H9 (cell line): ENCODE results near the gene C5orf58. TPM values are rescaled to one million over a fixed set of nuclear protein-coding genes. Genes with fewer than 3 reads are reported as not detected.
A peak's percentile ranks its signal among the peaks of the same experiment; 100 is the strongest.

Experiments
- DNase-seq: peaks from one replicate; pipeline ENCODE4 v3.0.0-alpha.2; 2017
- H2AFZ ChIP-seq: one replicate; pipeline ENCODE4 v1.6.1; 2013; ENCODE audit warnings: mild to moderate bottlenecking, low read length, control low read depth, moderate library complexity
- H2AK5ac ChIP-seq: 2 replicates; pipeline ENCODE4 v1.6.1; 2013; ENCODE audit warnings: low read length, control low read depth, mixed read lengths; ENCODE audit not compliant: insufficient read length
- H2BK120ac ChIP-seq: one replicate; pipeline ENCODE4 v1.6.1; 2013; ENCODE audit warnings: low read depth, mild to moderate bottlenecking, low read length, control low read depth, inconsistent platforms; ENCODE audit not compliant: poor library complexity, severe bottlenecking
- H2BK12ac ChIP-seq: 2 replicates; pipeline ENCODE4 v1.6.1; 2013; ENCODE audit warnings: low read length, control low read depth, mixed read lengths, low read depth; ENCODE audit not compliant: insufficient read length
- H2BK15ac ChIP-seq: 2 replicates; pipeline ENCODE4 v1.6.1; 2013; ENCODE audit warnings: low read depth, low read length, control low read depth
- H2BK20ac ChIP-seq: one replicate; pipeline ENCODE4 v1.6.1; 2013; ENCODE audit warnings: low read depth, mild to moderate bottlenecking, low read length, control low read depth, inconsistent platforms; ENCODE audit not compliant: poor library complexity, severe bottlenecking
- H2BK5ac ChIP-seq: 2 replicates; pipeline ENCODE4 v1.6.1; 2013; ENCODE audit warnings: low read length, control low read depth, mixed read lengths; ENCODE audit not compliant: insufficient read length
- H3K14ac ChIP-seq: 2 replicates; pipeline ENCODE4 v1.6.1; 2013; ENCODE audit warnings: low read length, control low read depth; ENCODE audit not compliant: insufficient read depth
- H3K18ac ChIP-seq: 2 replicates; pipeline ENCODE4 v1.6.1; 2013; ENCODE audit warnings: low read depth, mild to moderate bottlenecking, mixed read lengths, low read length, control low read depth; ENCODE audit not compliant: insufficient read length
- H3K23ac ChIP-seq: 2 replicates; pipeline ENCODE4 v1.6.1; 2013; ENCODE audit warnings: low read length, control low read depth, mixed read lengths, low read depth; ENCODE audit not compliant: insufficient read length
- H3K23me2 ChIP-seq: 2 replicates; pipeline ENCODE4 v1.6.1; 2013; ENCODE audit warnings: low read depth, mild to moderate bottlenecking, mixed read lengths, low read length, control low read depth; ENCODE audit not compliant: insufficient read length, poor library complexity, severe bottlenecking
- H3K27ac ChIP-seq: 2 replicates; pipeline ENCODE4 v1.5.1; 2013; ENCODE audit warnings: low read length, control low read depth, mixed read lengths, low read depth; ENCODE audit not compliant: insufficient read length
- H3K27me3 ChIP-seq: 2 replicates; pipeline ENCODE4 v1.6.1; 2013; ENCODE audit warnings: low read length, control low read depth, inconsistent platforms; ENCODE audit not compliant: insufficient read depth
- H3K4ac ChIP-seq: 2 replicates; pipeline ENCODE4 v1.6.1; 2013; ENCODE audit warnings: low read depth, mild to moderate bottlenecking, control low read depth, inconsistent platforms, low read length, moderate library complexity
- H3K4me1 ChIP-seq: 2 replicates; pipeline ENCODE4 v1.6.1; 2013; ENCODE audit warnings: low read length, control low read depth, inconsistent platforms; ENCODE audit not compliant: insufficient read depth
- H3K4me2 ChIP-seq: 2 replicates; pipeline ENCODE4 v1.6.1; 2013; ENCODE audit warnings: low read length, control low read depth, mixed read lengths; ENCODE audit not compliant: insufficient read length, insufficient read depth
- H3K56ac ChIP-seq: 2 replicates; pipeline ENCODE4 v1.6.1; 2013; ENCODE audit warnings: low read depth, mild to moderate bottlenecking, mixed read lengths, low read length, control low read depth; ENCODE audit not compliant: insufficient read length
- H3K79me1 ChIP-seq: 2 replicates; pipeline ENCODE4 v1.6.1; 2013; ENCODE audit warnings: low read depth, mild to moderate bottlenecking, moderate library complexity, low read length, control low read depth, inconsistent platforms; ENCODE audit not compliant: insufficient read depth, poor library complexity, severe bottlenecking
- H3K79me2 ChIP-seq: 2 replicates; pipeline ENCODE4 v1.6.1; 2013; ENCODE audit warnings: low read length, control low read depth, inconsistent platforms; ENCODE audit not compliant: insufficient read depth
- H3K9ac ChIP-seq: 2 replicates; pipeline ENCODE4 v1.6.1; 2013; ENCODE audit warnings: low read length, control low read depth, mixed read lengths; ENCODE audit not compliant: insufficient read length; ENCODE audit errors: extremely low read depth
- H3K9me3 ChIP-seq: one replicate; pipeline ENCODE4 v1.6.1; 2013; ENCODE audit warnings: low read depth, low read length, inconsistent platforms; ENCODE audit not compliant: control insufficient read depth
- H3T11ph ChIP-seq: one replicate; pipeline ENCODE4 v1.6.1; 2013; ENCODE audit warnings: mild to moderate bottlenecking, low read length, control low read depth, inconsistent platforms
- H4K20me1 ChIP-seq: one replicate; pipeline ENCODE4 v1.6.1; 2013; ENCODE audit not compliant: control insufficient read depth, insufficient read length, insufficient read depth
- H4K5ac ChIP-seq: 2 replicates; pipeline ENCODE4 v1.6.1; 2013; ENCODE audit warnings: low read depth, mild to moderate bottlenecking, mixed read lengths, low read length, control low read depth; ENCODE audit not compliant: insufficient read length
- H4K8ac ChIP-seq: replicated peaks from 2 replicates; pipeline ENCODE4 v1.6.1; 2013; ENCODE audit warnings: low read length, control low read depth, mixed read lengths, low read depth; ENCODE audit not compliant: insufficient read length
- H4K91ac ChIP-seq: 2 replicates; pipeline ENCODE4 v1.6.1; 2013; ENCODE audit warnings: low read depth, mild to moderate bottlenecking, moderate library complexity, mixed read lengths, low read length, control low read depth; ENCODE audit not compliant: insufficient read length
- H3K27ac Mint-ChIP-seq, 3 experiments: 2 replicates in 2 of 3; 3 replicates in 1 of 3; pipeline ENCODE4 v1.8.0; 2020 to 2021; ENCODE audit warnings: mixed read lengths in 3 of 3, mild to moderate bottlenecking in 1 of 3, moderate library complexity in 1 of 3
- H3K27me3 Mint-ChIP-seq: 2 replicates; pipeline ENCODE4 v1.8.0; 2021; ENCODE audit warnings: low read depth, mild to moderate bottlenecking, moderate library complexity, mixed read lengths
- H3K36me3 Mint-ChIP-seq, 3 experiments: 2 replicates in 2 of 3; 3 replicates in 1 of 3; pipeline ENCODE4 v1.8.0; 2020 to 2021; ENCODE audit warnings: low read depth in 3 of 3, mixed read lengths in 3 of 3; ENCODE audit not compliant: insufficient read depth in 1 of 3
- H3K4me1 Mint-ChIP-seq, 2 experiments: 2 replicates each; pipeline ENCODE4 v1.8.0; 2020; ENCODE audit warnings: mixed read lengths in 2 of 2
- H3K4me3 Mint-ChIP-seq, 2 experiments: 2 replicates in 1 of 2; 3 replicates in 1 of 2; pipeline ENCODE4 v1.8.0; 2020 to 2021; ENCODE audit warnings: mild to moderate bottlenecking in 2 of 2, mixed read lengths in 2 of 2, moderate library complexity in 1 of 2
- H3K9me3 Mint-ChIP-seq, 2 experiments: 2 replicates in 1 of 2; 3 replicates in 1 of 2; pipeline ENCODE4 v1.8.0; 2020; ENCODE audit warnings: mild to moderate bottlenecking in 2 of 2, mixed read lengths in 2 of 2, moderate library complexity in 1 of 2
- CTCF ChIP-seq: fragments of 200-600 bp; sonication (generic); conservative IDR thresholded peaks from 3 replicates; pipeline ENCODE4 v1.8.0; 2021; ENCODE audit warnings: antibody characterized with exemption, mild to moderate bottlenecking
- total RNA-seq: library from RNA; stranded (reverse); gene quantifications from 2 replicates; pipeline ENCODE4 v1.2.1, GENCODE V29; 2021

Gene C5orf58
- total RNA-seq, 1 experiment from 2014 or later: 0.90 TPM

GRCh38 chr5:170216257-170216864 lies 16.4 kb upstream of the C5orf58 start:
- Histone ChIP-seq H3K4me1 (no peaks in the 10 kb centered on the region; the same call in 1 of the 2 replicates), H3K79me2 (no peaks in the 10 kb centered on the region), H4K5ac (no peak overlapping the region), H3K23me2 (no peaks in the 10 kb centered on the region), H3K23ac (no peak overlapping the region), H2AFZ (no peak overlapping the region), H3K14ac (no peak overlapping the region), H3K9me3 (no peaks in the 10 kb centered on the region), H3K27ac (no peak overlapping the region), H3K4ac (no peak overlapping the region), H2AK5ac (no peak overlapping the region), H4K8ac (no peak overlapping the region), H3K9ac (no peak overlapping the region), H3K56ac (no peak overlapping the region), H3K79me1 (no peaks in the 10 kb centered on the region), H2BK5ac (no peak overlapping the region), H3T11ph (no peak overlapping the region), H2BK12ac (no peak overlapping the region), H3K27me3 (peaks cover 2% of the 10 kb centered on the region; the same call in 1 of the 2 replicates), H3K4me2 (no peak overlapping the region), H2BK15ac (no peak overlapping the region), H2BK20ac (no peak overlapping the region), H4K91ac (no peak overlapping the region), H2BK120ac (no peak overlapping the region), H4K20me1 (no peaks in the 10 kb centered on the region), H3K18ac (no peak overlapping the region)
- peak; percentile 81 for TF ChIP-seq CTCF
- Mint-ChIP-seq H3K36me3 (no peaks in the 10 kb centered on the region), H3K27ac (no peak overlapping the region), H3K27me3 (peaks cover 3% of the 10 kb centered on the region; the same call in 1 of the 2 replicates), H3K4me3 (no peak overlapping the region), H3K9me3 (no peaks in the 10 kb centered on the region; a peak in 1 of 5 replicates), H3K4me1 (peaks cover 17 to 18% of the 10 kb centered on the region in 2 experiments)
- no peak for DNase-seq
